Gastroesophageal sphincter (tissue), 4 donors: ENCODE results near the gene RASSF7. TPM values are rescaled to one million over a fixed set of nuclear protein-coding genes. Genes with fewer than 3 reads are reported as not detected.

Experiments
- ATAC-seq: fragments of 150-250 bp; one replicate; pipeline ENCODE4 v1.9.1; 2016; ENCODE audit warnings: mild to moderate bottlenecking, moderate library complexity
- H3K27ac ChIP-seq, 4 donors: fragments of 200-600 bp; sonication (generic) in 3 of 4; 1 replicate in 3 of 4; 2 replicates in 1 of 4; pipeline ENCODE4 v1.5.1; 2016 to 2019
- H3K27me3 ChIP-seq: fragments of 200-600 bp; sonication (generic); one replicate; pipeline ENCODE4 v1.5.1; 2019
- H3K36me3 ChIP-seq, 2 donors: fragments of 200-600 bp; sonication (generic); one replicate each; pipeline ENCODE4 v1.5.1; 2019; ENCODE audit warnings: control low read depth in 1 of 2
- H3K4me1 ChIP-seq, 3 donors: fragments of 200-600 bp; sonication (generic); 1 replicate in 2 of 3; 2 replicates in 1 of 3; pipeline ENCODE4 v1.5.1; 2016 to 2019; ENCODE audit warnings: control low read depth in 2 of 3
- H3K4me3 ChIP-seq, 2 donors: fragments of 200-600 bp; sonication (generic); one replicate each; pipeline ENCODE4 v1.5.1; 2019; ENCODE audit warnings: mild to moderate bottlenecking in 1 of 2, moderate library complexity in 1 of 2
- H3K9me3 ChIP-seq, 3 donors: fragments of 200-600 bp; sonication (generic); one replicate each; pipeline ENCODE4 v1.5.1; 2017 to 2019; ENCODE audit warnings: control low read depth in 2 of 3
- CTCF ChIP-seq, 4 experiments: fragments of 200-600 bp in 2 of 4; fragments of 450-650 bp in 2 of 4; sonication (generic) in 1 of 4; IDR thresholded peaks; one replicate each; pipeline ENCODE4 v1.5.1; 2017 to 2019; ENCODE audit warnings: antibody characterized with exemption in 4 of 4, mild to moderate bottlenecking in 2 of 4, moderate library complexity in 2 of 4
- EP300 ChIP-seq: sonication (generic); formaldehyde crosslinking; IDR thresholded peaks from one replicate; pipeline ENCODE4 v1.6.1; 2017; ENCODE audit warnings: antibody characterized with exemption, mild to moderate bottlenecking
- POLR2A ChIP-seq, 2 donors: fragments of 450-650 bp; IDR thresholded peaks; one replicate each; pipeline ENCODE4 v1.6.1; 2017; ENCODE audit warnings: antibody characterized with exemption in 2 of 2, mild to moderate bottlenecking in 2 of 2, moderate library complexity in 1 of 2
- POLR2AphosphoS5 ChIP-seq: sonication (generic); formaldehyde crosslinking; IDR thresholded peaks from one replicate; pipeline ENCODE4 v1.6.1; 2017; ENCODE audit warnings: antibody characterized with exemption
- WGBS, 2 donors: methylation state at CpG; one replicate each; pipeline ENCODE4 v1.1.5; 2018; ENCODE audit warnings: low coverage in 1 of 2; 5-methylcytosine and 5-hydroxymethylcytosine counted together
- total RNA-seq, 4 donors: library from RNA; depleted of rRNA; stranded (reverse); fragments of >200 nt; gene quantifications; one replicate each; pipeline ENCODE4 v1.1.0, GENCODE V29; 2016

The RASSF7 gene, protein sequence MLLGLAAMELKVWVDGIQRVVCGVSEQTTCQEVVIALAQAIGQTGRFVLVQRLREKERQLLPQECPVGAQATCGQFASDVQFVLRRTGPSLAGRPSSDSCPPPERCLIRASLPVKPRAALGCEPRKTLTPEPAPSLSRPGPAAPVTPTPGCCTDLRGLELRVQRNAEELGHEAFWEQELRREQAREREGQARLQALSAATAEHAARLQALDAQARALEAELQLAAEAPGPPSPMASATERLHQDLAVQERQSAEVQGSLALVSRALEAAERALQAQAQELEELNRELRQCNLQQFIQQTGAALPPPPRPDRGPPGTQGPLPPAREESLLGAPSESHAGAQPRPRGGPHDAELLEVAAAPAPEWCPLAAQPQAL
- 10 to 100 TPM in 2 of 4 donors, 1 to 10 TPM in 2; 3.4 to 12.5 (median 8.6) TPM for total RNA-seq

GRCh38 chr11:560305-561147 lies at the start of gene RASSF7, which contains the start of gene LMNTD2:
RASSF7 (plus strand) TSS chr11:560970; CDS start chr11:561769, 799 bp downstream.
LMNTD2 (minus strand) TSS chr11:560738; CDS start chr11:560716, 22 bp downstream.
- Histone ChIP-seq H3K27ac (peak within 1 kb of the TSS in 3 of 4 donors; percentile 15 to 68 (median 64)), H3K4me3 (peak within 1 kb of the TSS; percentile 45 to 83), H3K9me3 (no peaks in the 10 kb centered on the region), H3K27me3 (peaks cover 44% of the 10 kb centered on the region), H3K36me3 (no peaks in the 10 kb centered on the region), H3K4me1 (peaks cover 0 to 31% (median 8%) of the 10 kb centered on the region in 3 donors)
- peak; percentile 93 for ATAC-seq
- no CpG with 5 or more reads among the region's 95 CpGs for WGBS, 2 donors
- TF ChIP-seq CTCF (IDR thresholded peaks at IDR 0.05) (no peak), EP300 (no peak), POLR2AphosphoS5 (no peak), POLR2A (IDR thresholded peaks at IDR 0.05) (no peak)

- no peak overlapping the region for H3K4me3 ChIP-seq
- H3K27ac ChIP-seq = no peak overlapping the region
- no peak for TF ChIP-seq POLR2AphosphoS5
- TF ChIP-seq EP300 = no peak
- TF ChIP-seq CTCF (IDR thresholded peaks at IDR 0.05) = no peak
- TF ChIP-seq POLR2A (IDR thresholded peaks at IDR 0.05) = no peak
- WGBS, 2 donors = 85 to 95% methylated on average over 7 to 10 of the region's 29 CpGs
- H3K4me1 ChIP-seq = peaks cover 0 to 16% (median 3%) of the 10 kb centered on the region in 3 donors
- ATAC-seq = no peak
- H3K36me3 ChIP-seq = peaks cover 0 to 62% of the 10 kb centered on the region in 2 donors
- H3K9me3 ChIP-seq = peaks cover 0 to 9% (median 0%) of the 10 kb centered on the region in 3 donors
- no peaks in the 10 kb centered on the region for H3K27me3 ChIP-seq
Measured at GRCh38 chr11:512761-513595, 47.8 kb upstream of the RASSF7 start.

DNA sequence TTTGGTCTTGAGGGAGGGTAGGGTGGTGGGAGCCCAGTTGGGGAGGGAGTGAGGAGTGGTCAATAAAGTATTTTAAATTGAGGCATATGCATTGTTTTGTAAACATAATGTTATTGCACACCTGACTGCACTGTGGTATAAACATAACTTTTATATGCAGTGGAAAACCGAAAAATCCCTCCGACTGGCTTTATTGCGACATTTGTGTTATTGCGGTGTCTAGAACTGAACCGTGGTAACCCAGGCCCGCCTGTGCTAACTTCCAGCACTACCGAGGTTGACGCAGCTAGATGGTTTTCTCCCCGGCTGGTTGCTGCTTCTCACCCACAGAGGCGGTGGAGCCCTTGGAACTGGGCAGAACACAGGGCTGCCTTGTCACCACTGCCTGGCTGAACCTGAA lies 46.2 kb upstream of the RASSF7 start:
- H3K27ac ChIP-seq = no peak overlapping the region
- no peak for ATAC-seq
- 80% methylated on average over 1 to 7 of the region's 10 CpGs for WGBS, 2 donors
- H3K36me3 ChIP-seq = peaks cover 0 to 52% of the 10 kb centered on the region in 2 donors
- no peaks in the 10 kb centered on the region for H3K27me3 ChIP-seq
- no peak overlapping the region for H3K4me3 ChIP-seq
- peaks cover 0 to 12% (median 0%) of the 10 kb centered on the region in 3 donors for H3K4me1 ChIP-seq
- peaks cover 0 to 9% (median 0%) of the 10 kb centered on the region in 3 donors for H3K9me3 ChIP-seq
- TF ChIP-seq EP300 (no peak), POLR2AphosphoS5 (no peak), CTCF (IDR thresholded peaks at IDR 0.05) (no peak), POLR2A (IDR thresholded peaks at IDR 0.05) (no peak)

DNA sequence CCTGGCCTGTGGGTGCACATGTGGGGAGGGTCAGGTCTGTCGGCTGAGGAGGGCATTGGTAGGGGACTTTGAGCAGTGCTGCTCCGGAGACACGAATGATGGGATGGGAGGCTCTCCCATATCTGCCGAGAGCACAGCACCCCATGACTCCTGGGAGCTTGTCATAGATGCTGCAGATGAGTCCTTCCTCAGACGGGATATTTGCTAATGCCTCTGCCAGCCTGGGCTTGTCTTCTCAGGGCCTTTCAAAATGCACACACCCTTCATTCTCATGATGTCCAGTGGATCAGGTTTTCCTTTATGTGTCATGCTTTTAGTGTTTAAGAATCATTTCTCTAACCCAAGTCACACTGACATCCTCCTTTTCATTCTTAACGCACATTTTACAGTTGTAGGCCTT lies 45.6 kb upstream of the RASSF7 start:
- no peak overlapping the region for H3K4me3 ChIP-seq
- 71% methylated on average over 1 of the region's 6 CpGs; no CpG with 5 or more reads in 1 of the 2 donors for WGBS, 2 donors
- peaks cover 0 to 12% (median 0%) of the 10 kb centered on the region in 3 donors for H3K4me1 ChIP-seq
- no peak for ATAC-seq
- no peak overlapping the region for H3K27ac ChIP-seq
- TF ChIP-seq EP300 (no peak), POLR2AphosphoS5 (no peak)
- H3K27me3 ChIP-seq = no peaks in the 10 kb centered on the region
- peaks cover 0 to 9% (median 0%) of the 10 kb centered on the region in 3 donors for H3K9me3 ChIP-seq
- H3K36me3 ChIP-seq = peaks cover 0 to 47% of the 10 kb centered on the region in 2 donors
